Kidney (tissue), 14 donors: Measurements from ENCODE around the gene OCEL1. TPM values are rescaled to one million over a fixed set of nuclear protein-coding genes. Genes with fewer than 3 reads are reported as not detected.

Experiments used
- DNase-seq, 5 donors: peaks; one replicate each; pipeline ENCODE4 v3.0.0-alpha.2; 2013 to 2020
- FAIRE-seq: peaks from 2 replicates; lab custom pipeline; 2012; peaks lifted over from hg19 to GRCh38; lab: Jason Lieb, UNC
- H3K27ac ChIP-seq, 2 donors: one replicate each; pipeline ENCODE4 v1.7.0; 2013; ENCODE audit warnings: low read depth in 2 of 2, low read length in 2 of 2, inconsistent platforms in 1 of 2
- H3K27me3 ChIP-seq: one replicate; pipeline ENCODE4 v1.7.1; 2013; ENCODE audit warnings: low read length, inconsistent platforms; ENCODE audit not compliant: control insufficient read depth, insufficient read depth
- H3K36me3 ChIP-seq, 3 donors: one replicate each; pipeline versions ENCODE4 v1.7.0 to v1.7.1; 2013; ENCODE audit warnings: low read length in 3 of 3, control low read depth in 1 of 3, inconsistent platforms in 1 of 3; ENCODE audit not compliant: insufficient read depth in 3 of 3, control insufficient read depth in 2 of 3
- H3K4me1 ChIP-seq, 3 donors: one replicate each; pipeline versions ENCODE4 v1.7.0 to v1.7.1; 2013; ENCODE audit warnings: low read length in 3 of 3, inconsistent platforms in 1 of 3, low read depth in 1 of 3; ENCODE audit not compliant: control insufficient read depth in 2 of 3, insufficient read depth in 2 of 3
- H3K4me3 ChIP-seq, 3 donors: one replicate each; pipeline versions ENCODE4 v1.7.0 to v1.8.1; 2013; ENCODE audit warnings: low read length in 3 of 3, control low read depth in 1 of 3, inconsistent platforms in 1 of 3
- H3K9ac ChIP-seq, 3 donors: one replicate each; pipeline versions ENCODE4 v1.7.0 to v1.7.1; 2013; ENCODE audit warnings: low read length in 3 of 3, control low read depth in 1 of 3, inconsistent platforms in 1 of 3
- H3K9me3 ChIP-seq, 3 donors: one replicate each; pipeline versions ENCODE4 v1.7.0 to v1.7.1; 2013; ENCODE audit warnings: low read length in 3 of 3, control low read depth in 1 of 3, inconsistent platforms in 1 of 3; ENCODE audit not compliant: control insufficient read depth in 2 of 3, insufficient read depth in 1 of 3
- intact Hi-C: fragments of 100-400 bp; cut with DNase I; formaldehyde crosslinking; loops from one replicate; pipeline ENCODE4 v1.11.1; 2022
- polyA plus RNA-seq: library from polyadenylated mRNA; stranded (reverse); fragments of 350-450 nt; fragmentation: Illumina TruSeq; extraction: RNeasy Lipid Tissue Mini Kit (QIAGEN cat#74804); gene quantifications from one replicate; pipeline ENCODE4 v1.2.3, GENCODE V29; 2014; ENCODE audit warnings: low read depth, low replicate concordance; ENCODE audit not compliant: insufficient read depth
- total RNA-seq: library from RNA; stranded (reverse); fragmentation: NEBNext Ultra II Directional; extraction: Animal tissue kit (Norgen Biotek cat#: 25700); gene quantifications from one replicate; pipeline ENCODE4 v1.2.1, GENCODE V29; 2021
- TF ChIP-seq, protein P1 (sequence below): IDR thresholded peaks from 3 replicates; pipeline ENCODE4 v1.5.1; 2012; ENCODE audit warnings: mild to moderate bottlenecking, moderate library complexity, borderline replicate concordance; ENCODE audit not compliant: insufficient read depth; ENCODE audit errors: extremely low read depth
- donor health status: control.
- donor health status: control.
- donor health status: control.
- donor health status: control.
- donor health status: control.
- donor health status: DM: yes; HTN: yes; CAD: no.
- donor health status: Normal renal cell carcinoma (clear cell type).

OCEL1 gene
- total and polyA plus RNA-seq, 2 donors from 2014 or later: 35.3 to 80.1 TPM

DNA sequence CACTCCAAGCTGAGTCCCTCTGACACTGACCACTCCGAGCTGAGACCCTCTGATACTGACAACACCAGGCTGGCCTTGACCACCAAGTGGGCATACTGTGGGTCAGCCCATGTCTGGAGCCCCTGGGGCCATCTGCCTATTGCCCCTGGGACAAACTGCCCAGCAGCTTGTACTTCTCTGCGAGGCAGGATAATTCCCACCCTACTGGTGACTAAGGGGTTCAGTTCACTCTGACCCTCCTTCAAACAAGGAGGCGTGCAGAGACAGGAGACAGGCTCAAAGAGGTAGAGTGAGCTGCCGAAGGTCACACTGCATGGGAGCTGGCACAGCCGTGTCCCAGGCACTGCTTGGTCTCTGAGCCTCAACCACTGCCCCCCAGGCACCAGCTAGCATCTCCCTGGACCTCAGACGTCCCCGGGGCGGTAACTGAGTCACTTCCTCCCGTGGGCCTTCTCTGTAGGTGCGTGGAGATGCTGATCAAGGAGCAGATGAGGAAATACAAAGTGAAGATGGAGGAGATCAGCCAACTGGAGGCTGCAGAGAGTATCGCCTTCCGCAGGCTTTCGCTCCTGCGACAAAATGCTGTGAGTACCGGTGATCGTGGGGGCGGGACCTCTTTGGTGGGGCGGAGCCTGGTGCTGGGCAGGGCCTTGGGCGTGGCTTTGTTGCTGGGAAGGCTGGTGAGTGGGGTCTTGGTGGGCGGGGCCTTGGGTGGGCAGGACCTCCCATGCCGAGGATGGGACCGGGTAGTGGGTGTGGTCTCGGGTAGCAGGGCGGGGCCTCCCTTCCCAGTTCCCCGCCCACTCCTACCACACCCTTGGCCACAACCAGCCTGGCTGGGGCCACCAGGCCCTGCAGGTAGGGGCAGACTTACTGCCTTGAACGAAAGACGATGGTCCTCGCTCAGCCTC, 16.6 kb upstream of the OCEL1 start:
- intact Hi-C loops: no loop called here
- no peak for FAIRE-seq
- H3K9ac ChIP-seq: no peak overlapping the region

DNA sequence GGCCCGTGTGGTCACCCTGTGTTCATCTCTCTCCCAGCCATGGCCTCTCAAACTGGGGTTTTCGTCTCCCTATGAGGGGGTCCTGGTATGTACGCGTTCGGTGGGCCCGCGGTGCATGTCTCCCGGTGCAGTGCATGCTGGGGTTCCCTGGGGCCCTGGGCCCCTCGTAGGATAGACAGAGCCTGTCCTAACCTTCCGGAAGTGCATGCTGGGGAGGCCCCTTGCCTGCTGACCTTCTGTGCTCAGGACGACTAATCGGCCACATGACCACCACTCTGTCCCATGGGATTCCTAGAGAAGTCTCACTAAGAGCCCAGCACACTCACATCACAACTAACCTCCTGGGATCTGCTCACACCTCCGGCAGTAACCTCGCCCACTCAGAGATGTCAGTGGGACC, 15.7 kb upstream of the OCEL1 start:
- no peak for DNase-seq
- Histone ChIP-seq H3K27me3 (no peaks in the 10 kb centered on the region), H3K36me3 (peaks cover 0 to 3% (median 3%) of the 10 kb centered on the region in 3 donors), H3K4me3 (no peak overlapping the region), H3K27ac (no peak overlapping the region), H3K9me3 (no peaks in the 10 kb centered on the region), H3K9ac (no peak overlapping the region), H3K4me1 (peaks cover 0 to 5% (median 4%) of the 10 kb centered on the region in 3 donors)
- intact Hi-C loops: no loop called here
- TF ChIP-seq, protein P1, sequence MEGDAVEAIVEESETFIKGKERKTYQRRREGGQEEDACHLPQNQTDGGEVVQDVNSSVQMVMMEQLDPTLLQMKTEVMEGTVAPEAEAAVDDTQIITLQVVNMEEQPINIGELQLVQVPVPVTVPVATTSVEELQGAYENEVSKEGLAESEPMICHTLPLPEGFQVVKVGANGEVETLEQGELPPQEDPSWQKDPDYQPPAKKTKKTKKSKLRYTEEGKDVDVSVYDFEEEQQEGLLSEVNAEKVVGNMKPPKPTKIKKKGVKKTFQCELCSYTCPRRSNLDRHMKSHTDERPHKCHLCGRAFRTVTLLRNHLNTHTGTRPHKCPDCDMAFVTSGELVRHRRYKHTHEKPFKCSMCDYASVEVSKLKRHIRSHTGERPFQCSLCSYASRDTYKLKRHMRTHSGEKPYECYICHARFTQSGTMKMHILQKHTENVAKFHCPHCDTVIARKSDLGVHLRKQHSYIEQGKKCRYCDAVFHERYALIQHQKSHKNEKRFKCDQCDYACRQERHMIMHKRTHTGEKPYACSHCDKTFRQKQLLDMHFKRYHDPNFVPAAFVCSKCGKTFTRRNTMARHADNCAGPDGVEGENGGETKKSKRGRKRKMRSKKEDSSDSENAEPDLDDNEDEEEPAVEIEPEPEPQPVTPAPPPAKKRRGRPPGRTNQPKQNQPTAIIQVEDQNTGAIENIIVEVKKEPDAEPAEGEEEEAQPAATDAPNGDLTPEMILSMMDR: no peak
- FAIRE-seq: no peak

More for the DNA sequence above, 16.6 kb upstream of the OCEL1 start:
- H3K9me3 ChIP-seq: no peaks in the 10 kb centered on the region
- TF ChIP-seq, protein P1: no peak
- H3K4me3 ChIP-seq: no peak overlapping the region
- H3K27me3 ChIP-seq: no peaks in the 10 kb centered on the region
- DNase-seq: peak in 4 of 5 donors; percentile 11 to 74 (median 32)
- H3K36me3 ChIP-seq: peaks cover 0 to 3% (median 3%) of the 10 kb centered on the region in 3 donors
- H3K27ac ChIP-seq: no peak overlapping the region
- peaks cover 0 to 1% (median 0%) of the 10 kb centered on the region in 3 donors for H3K4me1 ChIP-seq

DNA sequence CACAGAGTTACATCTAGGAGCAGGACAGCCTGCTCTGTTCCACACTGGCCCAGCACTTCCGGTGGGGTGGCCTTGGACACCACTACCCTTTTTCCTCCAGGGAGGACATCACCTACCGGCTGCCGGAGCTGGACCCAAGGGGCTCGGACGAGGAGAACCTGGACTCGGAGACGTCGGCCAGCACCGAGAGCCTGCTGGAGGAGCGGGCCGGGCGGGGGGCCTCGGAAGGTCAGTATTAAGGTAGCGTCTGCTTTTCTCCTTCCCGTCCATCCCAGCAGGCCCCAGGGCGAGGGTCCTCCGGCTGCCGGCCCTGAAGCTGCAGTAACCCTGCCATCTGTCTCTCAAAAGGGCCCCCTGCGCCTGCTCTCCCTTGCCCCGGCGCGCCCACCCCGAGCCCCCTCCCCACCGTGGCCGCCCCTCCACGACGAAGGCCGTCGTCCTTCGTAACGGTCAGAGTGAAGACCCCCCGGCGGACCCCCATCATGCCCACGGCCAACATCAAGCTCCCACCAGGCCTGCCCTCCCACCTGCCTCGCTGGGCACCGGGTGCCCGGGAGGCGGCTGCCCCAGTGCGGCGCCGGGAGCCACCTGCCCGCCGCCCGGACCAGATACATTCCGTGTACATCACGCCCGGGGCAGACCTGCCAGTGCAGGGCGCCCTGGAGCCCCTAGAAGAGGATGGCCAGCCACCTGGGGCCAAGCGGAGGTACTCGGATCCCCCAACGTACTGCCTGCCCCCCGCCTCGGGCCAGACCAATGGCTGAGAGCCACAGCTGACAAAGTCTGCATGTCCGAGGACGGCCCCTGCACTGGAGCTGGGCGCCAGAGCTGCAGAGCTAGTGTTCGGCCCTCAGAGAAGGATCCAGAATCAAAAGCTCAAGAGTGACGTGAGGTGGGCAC, 14.2 kb upstream of the OCEL1 start:
- Histone ChIP-seq H3K36me3 (peaks cover 0 to 3% (median 3%) of the 10 kb centered on the region in 3 donors), H3K27me3 (no peaks in the 10 kb centered on the region), H3K4me1 (peaks cover 0 to 11% (median 4%) of the 10 kb centered on the region in 3 donors), H3K27ac (no peak overlapping the region), H3K9ac (no peak overlapping the region), H3K4me3 (no peak overlapping the region), H3K9me3 (no peaks in the 10 kb centered on the region)
- intact Hi-C loops: no loop called here
- FAIRE-seq (no peak), DNase-seq (no peak)
- TF ChIP-seq, protein P1: no peak
